ENCODE measurements around the gene PRMT7.

Gene PRMT7

GRCh38 chr16:68401871-68402747 lies 91.3 kb downstream of the PRMT7 start:
- DNase-seq: no peak

DNA sequence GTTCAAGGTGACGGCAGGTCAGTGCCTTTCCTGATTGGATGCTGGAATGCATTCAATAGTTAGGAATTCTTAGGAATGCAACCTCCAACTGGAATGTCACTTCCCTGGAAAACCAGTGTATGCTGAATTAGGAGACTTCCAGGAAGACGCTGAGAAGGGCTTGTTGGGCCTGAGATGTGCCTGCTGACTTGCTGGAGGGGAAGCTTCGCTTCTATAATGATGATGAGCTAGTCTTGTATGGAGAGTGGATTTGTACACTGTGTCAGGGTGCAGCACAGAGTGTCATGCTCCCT lies 91.9 kb downstream of the PRMT7 start:
- DNase-seq: no peak

DNA sequence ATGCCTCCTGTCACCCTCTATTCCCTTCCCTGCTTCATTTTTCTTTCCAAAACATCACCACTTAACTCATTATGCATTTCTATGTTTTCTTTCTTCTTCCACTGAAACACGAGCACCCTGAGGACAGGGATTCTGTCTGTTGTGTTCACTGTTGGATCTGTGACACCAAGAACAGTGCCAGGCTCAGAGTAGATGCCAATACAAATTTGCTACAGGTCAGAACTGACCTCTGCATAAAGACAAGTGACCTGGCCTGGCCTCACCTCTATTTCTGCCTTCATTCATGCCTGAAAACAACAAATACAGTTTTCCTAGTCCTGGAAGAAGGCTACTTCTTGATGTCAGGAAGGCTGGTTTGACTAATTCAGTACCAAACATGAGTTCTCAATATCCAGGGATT lies 92.4 kb downstream of the PRMT7 start:
- DNase-seq: no peak

GRCh38 chr16:68403704-68404103 lies 92.9 kb downstream of the PRMT7 start:
- no peak for DNase-seq

DNA sequence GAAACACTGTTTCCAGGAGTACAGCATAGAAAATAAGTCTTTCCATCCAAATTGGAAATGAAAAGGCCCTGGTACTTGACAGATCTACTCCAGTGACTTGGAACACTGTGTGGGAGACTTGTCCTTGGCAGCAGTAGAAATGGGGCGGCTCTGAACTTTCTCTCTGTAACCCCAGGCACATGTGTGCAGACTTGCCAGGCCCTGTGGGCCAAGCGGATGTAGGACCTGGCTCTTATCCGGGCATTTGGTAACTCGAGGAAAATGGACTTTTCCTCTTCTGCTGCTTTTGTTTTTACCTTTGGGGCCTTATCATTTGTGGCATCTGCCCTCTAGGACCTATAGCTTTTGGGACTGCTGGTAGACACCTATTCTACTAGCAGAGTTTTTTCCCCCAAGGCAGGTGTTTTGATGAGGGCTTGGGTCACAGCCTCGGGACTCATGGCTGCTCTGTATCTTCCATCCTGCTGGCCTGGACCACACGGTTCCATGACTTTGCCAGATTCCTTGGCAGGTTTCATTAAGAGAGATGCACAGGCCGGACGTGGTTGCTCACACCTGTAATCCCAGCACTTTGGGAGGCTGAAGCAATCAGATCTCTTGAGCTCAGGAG lies 94.0 kb downstream of the PRMT7 start:
- no peak for DNase-seq

- no peak for DNase-seq
Measured at GRCh38 chr16:68406458-68407152, 95.8 kb downstream of the PRMT7 start.
